ENCODE data around the gene TCEA2. TPM values are rescaled to one million over a fixed set of nuclear protein-coding genes. Genes with fewer than 3 reads are reported as not detected.
A peak's percentile ranks its signal among the peaks of the same experiment; 100 is the strongest.

The TCEA2 gene
- total and polyA plus RNA-seq, 11 donors, result 19.2 to 52.1 (median 42.6) TPM

GRCh38 chr20:64104667-64105451 lies 41.9 kb downstream of the TCEA2 start:
- Histone ChIP-seq H3K27me3 (peaks cover 13 to 49% (median 30%) of the 10 kb centered on the region in 9 donors), H3K4me1 (peaks cover 0 to 14% (median 7%) of the 10 kb centered on the region in 12 donors), H3K27ac (no peak overlapping the region), H3K9me3 (no peaks in the 10 kb centered on the region), H3K36me3 (no peaks in the 10 kb centered on the region), H3K4me3 (no peak overlapping the region)
- ATAC-seq (no peak), DNase-seq (peak in 4 of 5 donors; percentile 7 to 51 (median 14))
- TF ChIP-seq, protein P1, sequence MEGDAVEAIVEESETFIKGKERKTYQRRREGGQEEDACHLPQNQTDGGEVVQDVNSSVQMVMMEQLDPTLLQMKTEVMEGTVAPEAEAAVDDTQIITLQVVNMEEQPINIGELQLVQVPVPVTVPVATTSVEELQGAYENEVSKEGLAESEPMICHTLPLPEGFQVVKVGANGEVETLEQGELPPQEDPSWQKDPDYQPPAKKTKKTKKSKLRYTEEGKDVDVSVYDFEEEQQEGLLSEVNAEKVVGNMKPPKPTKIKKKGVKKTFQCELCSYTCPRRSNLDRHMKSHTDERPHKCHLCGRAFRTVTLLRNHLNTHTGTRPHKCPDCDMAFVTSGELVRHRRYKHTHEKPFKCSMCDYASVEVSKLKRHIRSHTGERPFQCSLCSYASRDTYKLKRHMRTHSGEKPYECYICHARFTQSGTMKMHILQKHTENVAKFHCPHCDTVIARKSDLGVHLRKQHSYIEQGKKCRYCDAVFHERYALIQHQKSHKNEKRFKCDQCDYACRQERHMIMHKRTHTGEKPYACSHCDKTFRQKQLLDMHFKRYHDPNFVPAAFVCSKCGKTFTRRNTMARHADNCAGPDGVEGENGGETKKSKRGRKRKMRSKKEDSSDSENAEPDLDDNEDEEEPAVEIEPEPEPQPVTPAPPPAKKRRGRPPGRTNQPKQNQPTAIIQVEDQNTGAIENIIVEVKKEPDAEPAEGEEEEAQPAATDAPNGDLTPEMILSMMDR (IDR thresholded peaks at IDR 0.05), result no peak
- no peak for TF ChIP-seq POLR2A (IDR thresholded peaks at IDR 0.05)
- 79 to 89% (median 83%) methylated on average over 12 to 25 of the region's 25 CpGs for WGBS, 4 donors
- intact Hi-C loops (cut with DNase I), result no loop called here

GRCh38 chr20:64105846-64106434 lies 42.9 kb downstream of the TCEA2 start:
- H3K9me3 ChIP-seq, result no peaks in the 10 kb centered on the region
- WGBS, 4 donors, result 89 to 91% (median 90%) methylated on average over 25 to 39 of the region's 39 CpGs
- H3K27ac ChIP-seq, result no peak overlapping the region
- intact Hi-C loops (cut with DNase I), result no loop called here
- no peak overlapping the region for H3K4me3 ChIP-seq
- no peak for TF ChIP-seq POLR2A (IDR thresholded peaks at IDR 0.05)
- TF ChIP-seq, protein P1 (IDR thresholded peaks at IDR 0.05), result no peak
- H3K4me1 ChIP-seq, result peaks cover 0 to 14% (median 7%) of the 10 kb centered on the region in 12 donors
- no peaks in the 10 kb centered on the region for H3K36me3 ChIP-seq
- ATAC-seq (no peak), DNase-seq (peak in 3 of 5 donors; percentile 6 to 14 (median 7))
- H3K27me3 ChIP-seq, result peaks cover 13 to 44% (median 24%) of the 10 kb centered on the region in 9 donors

GRCh38 chr20:64106435-64106961 lies 43.5 kb downstream of the TCEA2 start:
- Histone ChIP-seq H3K9me3 (no peaks in the 10 kb centered on the region), H3K27me3 (peaks cover 13 to 38% (median 18%) of the 10 kb centered on the region in 9 donors), H3K36me3 (no peaks in the 10 kb centered on the region), H3K4me3 (no peak overlapping the region), H3K4me1 (peaks cover 0 to 14% (median 7%) of the 10 kb centered on the region in 12 donors), H3K27ac (no peak overlapping the region)
- peak in 3 of 5 donors; percentile 15 to 25 (median 17) for DNase-seq
- WGBS, 4 donors, result 89 to 92% (median 91%) methylated on average over 28 of the region's 28 CpGs
- TF ChIP-seq, protein P1 (IDR thresholded peaks at IDR 0.05), result no peak
- no peak for TF ChIP-seq POLR2A (IDR thresholded peaks at IDR 0.05)
- intact Hi-C loops (cut with DNase I), result no loop called here
- no peak for ATAC-seq
